Central memory CD8-positive, alpha-beta T cell (primary cell): ENCODE measurements around the gene ARHGEF33.

ENCODE experiments used
- ATAC-seq: fragments of 150-1000 bp; cut with Tn5 transposase; replicated peaks from 2 replicates; pipeline ENCODE4 v1.10.0; 2022; ENCODE audit warnings: mild to moderate bottlenecking, moderate FRiP score, moderate number of reproducible peaks; ENCODE audit not compliant: poor library complexity, severe bottlenecking; ENCODE audit errors: extremely low read depth
- DNase-seq, 2 donors: peaks; one replicate each; pipeline ENCODE4 v3.0.0; 2021; ENCODE audit warnings: low spot score in 2 of 2
- H3K27ac Mint-ChIP-seq: one replicate; pipeline ENCODE4 v1.8.0; 2022; ENCODE audit warnings: low read depth, mild to moderate bottlenecking, moderate library complexity, mixed read lengths
- H3K27me3 Mint-ChIP-seq: one replicate; pipeline ENCODE4 v1.8.0; 2022; ENCODE audit warnings: mixed read lengths
- H3K36me3 Mint-ChIP-seq: one replicate; pipeline ENCODE4 v1.8.0; 2022; ENCODE audit warnings: mild to moderate bottlenecking, moderate library complexity, mixed read lengths; ENCODE audit not compliant: insufficient read depth
- H3K4me1 Mint-ChIP-seq: one replicate; pipeline ENCODE4 v1.8.0; 2022; ENCODE audit warnings: mixed read lengths
- H3K4me3 Mint-ChIP-seq: one replicate; pipeline ENCODE4 v1.8.0; 2022; ENCODE audit warnings: mild to moderate bottlenecking, moderate library complexity, mixed read lengths
- H3K9me3 Mint-ChIP-seq: one replicate; pipeline ENCODE4 v1.8.0; 2022; ENCODE audit warnings: mixed read lengths

Gene ARHGEF33

GRCh38 chr2:38947241-38948239 lies 57.9 kb downstream of the ARHGEF33 start:
- ATAC-seq (no peak), DNase-seq (peak; percentile 23 to 28)
- Mint-ChIP-seq H3K27me3 (peaks cover 13% of the 10 kb centered on the region), H3K4me1 (no peaks in the 10 kb centered on the region), H3K9me3 (no peaks in the 10 kb centered on the region), H3K27ac (no peak overlapping the region), H3K36me3 (no peaks in the 10 kb centered on the region), H3K4me3 (no peak overlapping the region)

DNA sequence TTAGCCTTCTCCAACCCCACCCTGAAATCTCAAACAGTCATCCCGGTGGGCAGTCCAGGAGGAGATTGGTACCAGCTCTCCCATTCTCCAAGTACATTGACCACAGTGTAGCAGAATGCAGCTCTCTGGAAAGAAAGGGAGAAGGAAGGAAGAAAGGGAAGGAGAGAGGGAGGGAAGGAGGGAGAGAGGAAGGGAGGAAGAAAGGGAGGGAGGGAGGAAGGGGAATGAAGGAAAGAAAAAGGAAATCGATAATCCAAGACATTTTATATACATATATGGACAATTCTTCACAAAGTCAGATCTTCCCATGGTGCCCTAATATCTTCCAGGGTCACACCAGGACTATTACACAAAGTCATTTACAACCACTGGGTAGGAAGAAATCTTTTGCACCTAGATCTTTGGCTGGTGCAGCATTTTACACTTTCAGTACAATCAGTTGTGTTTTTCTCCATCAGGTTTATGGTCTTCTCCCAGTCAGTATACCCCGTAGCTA lies 58.8 kb downstream of the ARHGEF33 start:
- DNase-seq (no peak), ATAC-seq (no peak)
- no peaks in the 10 kb centered on the region for H3K4me1 Mint-ChIP-seq
- peaks cover 7% of the 10 kb centered on the region for H3K27me3 Mint-ChIP-seq
- no peaks in the 10 kb centered on the region for H3K9me3 Mint-ChIP-seq
- H3K4me3 Mint-ChIP-seq, result no peak overlapping the region
- H3K36me3 Mint-ChIP-seq, result no peaks in the 10 kb centered on the region
- no peak overlapping the region for H3K27ac Mint-ChIP-seq

DNA sequence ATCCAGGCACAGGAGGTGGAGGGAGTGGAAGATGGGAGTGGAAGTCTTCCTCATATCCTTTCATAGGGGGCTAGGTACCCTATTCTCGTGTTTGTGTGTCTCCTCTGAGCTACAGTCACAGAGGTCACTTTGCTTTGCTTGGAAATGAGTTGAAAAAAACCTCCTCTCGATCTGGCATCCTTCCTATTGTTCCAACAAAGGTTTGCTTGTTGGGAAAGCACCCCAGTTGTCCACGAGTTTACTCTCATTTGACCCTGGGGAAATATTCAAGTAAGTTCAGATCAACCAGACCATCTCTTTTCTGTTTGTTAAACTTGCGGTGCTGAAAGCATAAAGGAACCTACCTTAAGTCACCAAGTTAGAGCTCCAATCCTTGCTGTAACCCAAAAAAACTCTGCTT lies 59.3 kb downstream of the ARHGEF33 start:
- H3K27ac Mint-ChIP-seq, result no peak overlapping the region
- ATAC-seq, result no peak
- H3K27me3 Mint-ChIP-seq, result peaks cover 2% of the 10 kb centered on the region
- H3K4me3 Mint-ChIP-seq, result no peak overlapping the region
- no peaks in the 10 kb centered on the region for H3K36me3 Mint-ChIP-seq
- no peaks in the 10 kb centered on the region for H3K9me3 Mint-ChIP-seq
- H3K4me1 Mint-ChIP-seq, result no peaks in the 10 kb centered on the region
- no peak for DNase-seq

DNA sequence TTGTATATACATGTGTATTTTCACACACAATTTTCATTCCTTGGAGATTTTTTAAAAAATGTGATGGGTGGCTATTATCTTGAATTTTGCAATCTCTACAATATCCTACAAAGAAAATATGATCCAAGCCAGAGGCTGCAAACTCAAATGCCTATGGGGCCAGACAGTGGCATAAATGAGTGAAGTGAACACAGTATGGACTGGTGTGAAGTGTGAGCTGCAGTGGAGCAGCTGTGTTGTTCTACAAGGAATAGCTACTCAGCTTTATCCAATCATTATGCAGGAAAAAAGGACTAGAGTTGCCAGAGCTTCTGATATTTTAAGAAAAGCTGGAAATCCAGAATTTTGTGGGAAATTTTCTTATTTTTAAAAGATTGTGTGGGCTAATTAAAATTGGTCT lies 62.1 kb downstream of the ARHGEF33 start:
- H3K9me3 Mint-ChIP-seq, result no peaks in the 10 kb centered on the region
- no peaks in the 10 kb centered on the region for H3K4me1 Mint-ChIP-seq
- H3K27me3 Mint-ChIP-seq, result peaks cover 9% of the 10 kb centered on the region
- no peak overlapping the region for H3K4me3 Mint-ChIP-seq
- ATAC-seq, result no peak
- DNase-seq, result no peak
- no peak overlapping the region for H3K27ac Mint-ChIP-seq
- no peaks in the 10 kb centered on the region for H3K36me3 Mint-ChIP-seq

- no peak for DNase-seq
- H3K36me3 Mint-ChIP-seq, result no peaks in the 10 kb centered on the region
- no peak overlapping the region for H3K27ac Mint-ChIP-seq
- H3K4me1 Mint-ChIP-seq, result no peaks in the 10 kb centered on the region
- H3K4me3 Mint-ChIP-seq, result no peak overlapping the region
- H3K9me3 Mint-ChIP-seq, result no peaks in the 10 kb centered on the region
- ATAC-seq, result no peak
- peaks cover 59% of the 10 kb centered on the region for H3K27me3 Mint-ChIP-seq
Measured at GRCh38 chr2:38957972-38958371, 68.3 kb downstream of the ARHGEF33 start.

- Mint-ChIP-seq H3K27ac (peak overlapping the region; percentile 17), H3K4me1 (no peaks in the 10 kb centered on the region), H3K27me3 (peaks cover 70% of the 10 kb centered on the region), H3K9me3 (no peaks in the 10 kb centered on the region), H3K36me3 (no peaks in the 10 kb centered on the region), H3K4me3 (peak overlapping the region; percentile 56)
- ATAC-seq (no peak), DNase-seq (no peak)
Measured at GRCh38 chr2:38959466-38959865, 69.8 kb downstream of the ARHGEF33 start.

DNA sequence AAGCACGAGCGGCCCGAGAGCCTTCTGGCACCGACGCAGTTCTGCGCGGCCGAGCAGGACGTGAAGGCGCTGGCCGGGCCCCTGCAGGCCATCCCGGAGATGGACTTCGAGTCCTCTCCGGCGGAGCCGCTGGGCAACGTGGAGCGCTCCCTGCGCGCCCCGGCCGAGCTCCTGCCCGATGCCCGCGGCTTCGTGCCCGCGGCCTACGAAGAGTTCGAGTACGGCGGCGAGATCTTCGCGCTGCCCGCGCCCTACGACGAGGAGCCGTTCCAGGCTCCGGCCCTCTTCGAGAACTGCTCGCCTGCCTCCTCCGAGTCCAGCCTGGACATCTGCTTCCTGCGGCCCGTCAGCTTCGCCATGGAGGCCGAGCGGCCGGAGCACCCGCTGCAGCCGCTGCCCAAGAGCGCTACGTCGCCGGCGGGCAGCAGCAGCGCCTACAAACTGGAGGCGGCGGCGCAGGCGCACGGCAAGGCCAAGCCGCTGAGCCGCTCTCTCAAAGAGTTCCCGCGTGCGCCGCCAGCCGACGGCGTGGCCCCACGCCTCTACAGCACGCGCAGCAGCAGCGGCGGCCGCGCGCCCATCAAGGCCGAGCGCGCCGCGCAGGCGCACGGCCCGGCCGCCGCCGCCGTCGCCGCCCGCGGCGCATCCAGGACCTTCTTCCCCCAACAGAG lies 70.4 kb downstream of the ARHGEF33 start:
- Mint-ChIP-seq H3K27ac (no peak overlapping the region), H3K4me1 (no peaks in the 10 kb centered on the region), H3K9me3 (no peaks in the 10 kb centered on the region), H3K27me3 (peaks cover 70% of the 10 kb centered on the region), H3K4me3 (peak overlapping the region; percentile 33), H3K36me3 (no peaks in the 10 kb centered on the region)
- DNase-seq (peak; percentile 17 to 20), ATAC-seq (peak; percentile 93)

DNA sequence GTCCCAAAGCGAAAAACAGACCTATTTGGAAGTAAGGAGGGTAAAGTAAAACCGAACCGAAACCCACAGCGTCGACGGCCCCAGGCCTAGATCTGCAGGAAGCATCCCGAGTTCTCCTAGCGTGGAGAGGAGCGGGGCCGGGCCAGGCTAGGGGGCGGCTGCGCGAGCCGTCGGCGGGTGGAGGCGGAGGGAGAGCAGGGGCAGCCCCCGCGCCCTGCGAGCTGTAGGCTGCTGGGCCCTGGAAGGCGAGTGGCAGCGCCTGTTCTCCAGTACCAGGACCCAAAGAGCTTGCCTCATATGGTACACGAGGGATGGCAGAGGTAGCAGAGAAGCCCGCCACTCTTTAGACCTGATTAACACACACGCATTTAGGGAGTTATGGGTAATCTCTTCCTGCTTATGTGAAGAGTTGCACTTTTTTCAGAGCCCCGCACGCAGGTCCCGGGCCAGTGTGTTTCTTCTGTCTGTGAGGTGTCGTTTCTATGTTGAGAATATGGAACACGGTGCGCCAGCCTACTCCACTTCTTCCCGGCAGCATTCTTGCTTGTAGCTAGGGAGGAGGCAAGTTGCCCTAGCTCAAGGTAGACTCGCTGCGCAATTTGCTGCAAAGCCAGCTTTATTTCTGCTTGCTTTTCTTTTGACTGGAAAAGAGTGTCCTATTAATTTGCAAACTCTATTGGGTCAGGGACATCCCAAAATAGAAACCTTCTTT lies 71.1 kb downstream of the ARHGEF33 start:
- DNase-seq (no peak), ATAC-seq (no peak)
- Mint-ChIP-seq H3K36me3 (no peaks in the 10 kb centered on the region), H3K27me3 (peaks cover 70% of the 10 kb centered on the region), H3K4me1 (no peaks in the 10 kb centered on the region), H3K27ac (no peak overlapping the region), H3K9me3 (no peaks in the 10 kb centered on the region), H3K4me3 (peak overlapping the region; percentile 33)

- H3K27me3 Mint-ChIP-seq, result peaks cover 45% of the 10 kb centered on the region
- ATAC-seq (no peak), DNase-seq (no peak)
- no peak overlapping the region for H3K4me3 Mint-ChIP-seq
- H3K9me3 Mint-ChIP-seq, result no peaks in the 10 kb centered on the region
- H3K27ac Mint-ChIP-seq, result no peak overlapping the region
- H3K36me3 Mint-ChIP-seq, result no peaks in the 10 kb centered on the region
- no peaks in the 10 kb centered on the region for H3K4me1 Mint-ChIP-seq
Measured at GRCh38 chr2:38966006-38966405, 76.3 kb downstream of the ARHGEF33 start.

DNA sequence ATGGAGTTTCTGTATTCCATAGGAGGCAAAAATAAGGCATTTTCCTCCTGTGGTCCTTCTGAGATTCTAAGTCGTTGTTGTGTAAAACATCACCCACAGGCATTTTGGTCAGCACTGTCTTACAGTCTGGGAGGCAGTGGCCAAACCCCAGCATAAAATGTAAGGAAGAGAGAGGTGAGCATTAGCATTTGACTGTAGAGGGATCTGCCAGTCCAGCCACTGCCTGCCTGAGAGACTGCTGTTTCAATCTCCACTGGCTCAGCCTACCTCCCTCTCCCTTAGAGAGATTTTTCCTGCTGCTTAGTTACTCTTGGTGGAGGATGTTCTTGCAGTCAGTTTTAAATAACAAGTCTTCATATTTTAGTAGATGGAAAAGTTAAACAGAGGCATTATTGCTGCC lies 77.0 kb downstream of the ARHGEF33 start:
- Mint-ChIP-seq H3K9me3 (no peaks in the 10 kb centered on the region), H3K27me3 (peaks cover 38% of the 10 kb centered on the region), H3K36me3 (no peaks in the 10 kb centered on the region), H3K27ac (no peak overlapping the region), H3K4me3 (no peak overlapping the region), H3K4me1 (no peaks in the 10 kb centered on the region)
- DNase-seq, result no peak
- ATAC-seq, result no peak

- no peak for DNase-seq
- Mint-ChIP-seq H3K9me3 (no peaks in the 10 kb centered on the region), H3K27ac (no peak overlapping the region), H3K27me3 (peaks cover 26% of the 10 kb centered on the region), H3K4me1 (no peaks in the 10 kb centered on the region), H3K4me3 (no peak overlapping the region), H3K36me3 (no peaks in the 10 kb centered on the region)
- no peak for ATAC-seq
Measured at GRCh38 chr2:38968021-38968420, 78.3 kb downstream of the ARHGEF33 start.

- H3K9me3 Mint-ChIP-seq, result no peaks in the 10 kb centered on the region
- H3K27ac Mint-ChIP-seq, result no peak overlapping the region
- no peaks in the 10 kb centered on the region for H3K36me3 Mint-ChIP-seq
- no peak for DNase-seq
- peaks cover 9% of the 10 kb centered on the region for H3K27me3 Mint-ChIP-seq
- H3K4me1 Mint-ChIP-seq, result no peaks in the 10 kb centered on the region
- ATAC-seq, result no peak
- no peak overlapping the region for H3K4me3 Mint-ChIP-seq
Measured at GRCh38 chr2:38971377-38971776, 81.7 kb downstream of the ARHGEF33 start.
